Suppressor macrophage (primary cell): ENCODE results near the gene IL2RG.

Experiments used
- DNase-seq, 4 experiments: peaks; one replicate each; pipeline ENCODE4 v3.0.0-alpha.2; 2020 to 2022
- total RNA-seq, 17 experiments: gene quantifications; one replicate each; lab custom pipeline; 2026; ENCODE audit warnings: mixed read lengths in 6 of 17, inconsistent platforms in 3 of 17; lab: John Stamatoyannopoulos, UW

The IL2RG gene
- 2.2 to 16.6 (median 6.4) reads per million in 17 experiments for total RNA-seq

DNA sequence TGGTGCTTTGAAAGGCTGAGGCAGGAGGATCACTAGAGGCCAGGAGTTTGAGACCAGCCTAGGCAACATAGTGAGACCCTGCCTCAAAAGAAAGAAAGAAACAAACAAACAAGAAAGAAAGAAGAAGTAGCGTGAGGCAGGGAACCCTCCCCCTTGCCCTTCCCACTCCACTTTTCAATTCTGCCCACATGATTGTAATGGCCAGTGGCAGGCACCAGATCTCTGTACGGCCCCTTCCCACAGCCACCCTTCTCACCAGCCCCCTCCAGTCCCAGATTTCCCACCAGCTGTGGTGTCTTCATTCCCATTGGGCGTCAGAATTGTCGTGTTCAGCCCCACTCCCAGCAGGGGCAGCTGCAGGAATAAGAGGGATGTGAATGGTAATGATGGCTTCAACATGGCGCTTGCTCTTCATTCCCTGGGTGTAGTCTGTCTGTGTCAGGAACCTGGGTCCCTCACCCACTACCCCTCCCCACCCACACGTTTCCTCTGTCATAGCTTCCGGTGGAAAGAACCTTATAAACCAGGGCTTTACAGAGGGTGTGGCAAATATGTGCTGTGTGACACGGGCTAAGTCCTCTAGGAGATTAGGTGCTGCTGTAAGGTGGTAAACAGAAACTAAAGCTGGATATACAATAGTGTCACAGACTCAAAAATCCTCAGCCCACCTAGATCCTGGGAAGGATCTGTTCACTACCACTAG, at the start of gene IL2RG:
Gene IL2RG, minus strand, starts transcription at position 437 of the 703 bp plus-strand sequence. Its CDS starts 38 bp downstream, at position 399.
- DNase-seq, result peak; percentile 56 to 76 (median 74)

GRCh38 chrX:71160475-71160874, 49.1 kb upstream of the IL2RG start:
- DNase-seq, result no peak

- DNase-seq, result no peak
Observed at GRCh38 chrX:71159335-71159734, 48.0 kb upstream of the IL2RG start.

GRCh38 chrX:71158603-71159002, 47.2 kb upstream of the IL2RG start:
- DNase-seq, result no peak

DNA sequence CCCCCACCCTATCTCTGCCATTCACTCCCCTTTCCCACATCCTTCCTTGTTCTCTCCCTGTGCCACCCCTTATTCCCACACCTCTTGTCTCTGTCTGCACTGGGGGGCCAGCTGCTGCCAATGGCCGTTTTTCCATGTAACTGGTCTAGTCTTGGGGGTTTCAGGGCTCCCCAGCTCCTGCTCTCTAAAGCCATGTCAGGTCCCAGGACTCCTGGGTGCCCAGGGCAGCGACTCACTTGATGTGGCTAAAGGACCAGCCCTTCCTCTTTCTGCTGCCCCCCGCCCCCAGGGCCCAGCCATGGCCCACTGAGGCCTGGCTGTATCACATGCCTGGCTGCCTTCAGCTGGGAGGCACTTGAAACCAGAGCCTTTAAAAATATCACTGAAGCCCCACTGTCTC, 43.3 kb upstream of the IL2RG start:
- no peak for DNase-seq

DNA sequence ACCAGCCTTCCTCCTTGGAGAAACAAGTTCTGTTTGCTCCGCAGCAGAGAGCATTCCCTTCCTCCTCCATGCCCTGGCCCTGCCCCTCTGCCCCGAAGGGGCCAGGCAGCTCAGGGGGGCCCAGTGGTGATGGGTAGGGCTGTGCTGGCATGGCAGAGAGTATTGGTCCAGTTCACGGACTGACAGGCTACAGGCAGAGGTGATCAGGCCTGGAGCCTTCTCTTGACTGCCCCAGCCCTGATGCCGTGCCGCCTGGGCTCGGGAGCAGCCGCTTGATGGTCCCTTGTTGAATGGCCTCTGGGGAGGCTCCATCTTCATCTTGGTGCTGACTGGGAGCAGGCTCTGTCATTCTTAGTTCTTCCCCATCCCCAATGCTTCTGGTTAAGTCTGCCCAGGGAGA, 42.8 kb upstream of the IL2RG start:
- DNase-seq, result no peak

DNA sequence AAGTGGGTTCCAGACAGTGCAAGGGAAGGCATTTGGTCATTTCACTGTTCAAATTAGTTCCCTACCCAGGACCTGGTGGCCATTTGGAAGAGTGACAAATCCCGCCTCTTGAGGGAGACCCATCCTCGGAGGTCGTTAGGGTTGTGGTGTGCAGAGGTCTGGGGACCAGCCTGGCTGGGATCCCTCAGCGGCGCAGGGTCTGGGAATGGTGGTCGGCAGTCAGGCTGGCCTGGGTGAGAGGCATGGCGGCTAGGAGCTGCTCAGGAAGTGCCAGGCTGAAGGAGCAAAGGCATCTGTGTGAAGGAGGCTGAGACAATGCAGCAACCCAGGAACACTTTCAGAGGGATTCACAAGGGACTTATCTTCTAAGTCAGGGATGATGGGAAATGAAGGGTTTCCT, 40.0 kb upstream of the IL2RG start:
- peak in 1 of 4 experiments; percentile 11 for DNase-seq

- DNase-seq, result no peak
Observed at GRCh38 chrX:71148278-71148663, 36.9 kb upstream of the IL2RG start.

DNA sequence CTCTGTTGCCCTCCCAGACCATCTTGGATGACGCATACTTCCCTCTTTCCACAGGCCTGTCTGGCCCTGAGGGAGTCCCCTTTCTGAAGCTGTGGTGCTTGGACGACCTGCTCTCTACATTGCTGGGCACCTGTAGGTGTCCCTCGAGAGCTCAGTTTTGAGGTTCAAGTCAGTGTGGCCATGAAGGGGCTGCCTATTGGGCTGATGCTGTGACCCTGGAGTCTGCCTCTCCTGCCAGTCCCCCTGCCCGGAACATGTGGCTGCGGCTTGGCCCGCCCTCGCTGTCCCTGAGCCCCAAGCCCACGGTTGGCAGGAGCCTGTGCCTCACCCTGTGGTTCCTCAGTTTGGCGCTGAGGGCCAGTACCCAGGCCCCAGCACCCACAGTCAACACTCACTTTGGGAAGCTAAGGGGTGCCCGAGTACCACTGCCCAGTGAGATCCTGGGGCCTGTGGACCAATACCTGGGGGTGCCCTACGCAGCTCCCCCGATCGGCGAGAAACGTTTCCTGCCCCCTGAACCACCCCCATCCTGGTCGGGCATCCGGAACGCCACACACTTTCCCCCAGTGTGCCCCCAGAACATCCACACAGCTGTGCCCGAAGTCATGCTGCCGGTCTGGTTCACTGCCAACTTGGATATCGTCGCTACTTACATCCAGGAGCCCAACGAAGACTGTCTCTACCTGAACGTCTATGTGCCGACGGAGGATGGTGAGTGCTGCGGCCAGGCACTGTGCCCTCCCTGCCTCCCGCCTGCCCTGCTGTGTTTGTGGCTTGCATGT, 36.3 kb upstream of the IL2RG start:
- peak in 1 of 4 experiments; percentile 11 for DNase-seq

DNA sequence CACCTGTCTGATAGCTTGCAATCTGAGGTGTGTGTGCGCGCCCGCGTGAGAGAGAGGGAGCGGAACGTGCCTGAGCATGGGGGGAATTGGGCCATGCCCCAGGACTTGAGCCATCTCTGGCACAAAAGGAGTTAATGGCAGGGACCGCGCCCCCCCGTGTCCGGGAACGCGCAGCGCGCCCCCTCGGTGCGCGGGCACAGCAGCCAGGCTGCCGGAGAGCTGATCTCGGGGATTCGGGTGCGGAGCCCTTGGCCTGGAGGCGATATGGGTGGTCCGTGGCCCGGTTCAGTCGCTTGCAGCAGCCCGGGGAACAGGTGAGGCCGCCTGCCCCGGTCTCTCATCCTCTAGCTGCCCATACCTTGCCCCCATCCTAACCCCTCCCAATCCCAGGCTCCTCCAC, 33.3 kb upstream of the IL2RG start, which contains the start of gene NLGN3:
Gene NLGN3, plus strand, starts transcription at position 191 of the 400 bp plus-strand sequence. CDS start 2,909 bp downstream, outside the sequence.
- no peak for DNase-seq

- no peak for DNase-seq
Observed at GRCh38 chrX:71143508-71143907, 32.1 kb upstream of the IL2RG start.

- DNase-seq, result no peak
Observed at GRCh38 chrX:71140440-71140839, 29.1 kb upstream of the IL2RG start.

- no peak for DNase-seq
Observed at GRCh38 chrX:71131510-71131909, 20.1 kb upstream of the IL2RG start.

- DNase-seq, result peak; percentile 71 to 80 (median 78)
Observed at GRCh38 chrX:71128915-71129765, 17.8 kb upstream of the IL2RG start.

DNA sequence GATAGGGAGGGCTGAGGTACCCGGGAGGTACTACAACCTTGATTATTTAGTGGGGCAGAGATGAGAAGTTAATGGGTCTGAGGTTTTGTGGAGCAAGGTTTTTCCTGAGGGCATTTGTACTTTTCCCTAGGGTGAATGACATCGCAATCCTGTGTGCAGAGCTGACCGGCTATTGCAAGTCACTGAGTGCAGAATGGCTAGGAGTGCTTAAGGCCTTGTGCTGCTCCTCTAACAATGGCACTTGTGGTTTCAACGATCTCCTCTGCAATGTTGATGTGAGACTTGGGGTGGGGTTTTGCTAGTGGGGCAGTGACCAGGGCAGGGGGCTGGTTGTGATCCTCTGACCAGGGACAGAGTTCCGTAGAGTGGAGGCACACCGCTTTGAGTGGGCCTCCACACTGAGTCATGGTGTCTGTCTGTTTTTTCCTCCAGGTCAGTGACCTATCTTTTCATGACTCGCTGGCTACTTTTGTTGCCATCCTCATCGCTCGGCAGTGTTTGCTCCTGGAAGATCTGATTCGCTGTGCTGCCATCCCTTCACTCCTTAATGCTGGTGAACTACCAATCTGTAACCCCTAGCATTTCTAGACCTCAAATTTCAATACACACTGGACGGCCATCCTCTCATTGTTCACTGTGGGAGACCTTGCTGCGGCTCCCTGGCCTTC, 16.9 kb upstream of the IL2RG start:
- no peak for DNase-seq

DNA sequence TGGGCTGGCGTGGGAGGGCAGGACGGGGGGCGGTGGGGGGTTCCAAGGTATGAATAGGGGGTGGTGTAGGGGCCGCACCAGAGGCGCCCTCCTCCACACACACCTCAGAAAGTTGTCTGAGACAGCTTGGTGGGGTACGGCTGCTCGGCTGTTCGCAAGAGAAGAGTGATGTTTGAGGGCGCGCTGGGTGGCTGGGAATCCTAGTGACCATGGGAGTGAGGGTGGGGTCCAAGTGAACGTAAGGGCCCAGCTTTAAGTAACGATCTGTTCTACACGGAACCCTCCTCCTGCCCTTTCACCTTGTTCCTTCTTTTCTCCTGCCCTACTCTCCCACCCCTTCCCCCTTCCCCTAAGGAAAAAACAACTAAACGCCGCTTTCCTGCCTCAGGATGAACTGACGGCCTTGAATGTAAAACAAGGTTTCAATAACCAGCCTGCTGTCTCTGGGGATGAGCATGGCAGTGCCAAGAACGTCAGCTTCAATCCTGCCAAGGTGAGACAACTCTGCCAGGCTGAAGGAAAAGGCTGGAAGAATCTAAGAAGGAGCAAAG, 7.7 kb upstream of the IL2RG start:
- DNase-seq, result peak in 1 of 4 experiments; percentile 8

DNA sequence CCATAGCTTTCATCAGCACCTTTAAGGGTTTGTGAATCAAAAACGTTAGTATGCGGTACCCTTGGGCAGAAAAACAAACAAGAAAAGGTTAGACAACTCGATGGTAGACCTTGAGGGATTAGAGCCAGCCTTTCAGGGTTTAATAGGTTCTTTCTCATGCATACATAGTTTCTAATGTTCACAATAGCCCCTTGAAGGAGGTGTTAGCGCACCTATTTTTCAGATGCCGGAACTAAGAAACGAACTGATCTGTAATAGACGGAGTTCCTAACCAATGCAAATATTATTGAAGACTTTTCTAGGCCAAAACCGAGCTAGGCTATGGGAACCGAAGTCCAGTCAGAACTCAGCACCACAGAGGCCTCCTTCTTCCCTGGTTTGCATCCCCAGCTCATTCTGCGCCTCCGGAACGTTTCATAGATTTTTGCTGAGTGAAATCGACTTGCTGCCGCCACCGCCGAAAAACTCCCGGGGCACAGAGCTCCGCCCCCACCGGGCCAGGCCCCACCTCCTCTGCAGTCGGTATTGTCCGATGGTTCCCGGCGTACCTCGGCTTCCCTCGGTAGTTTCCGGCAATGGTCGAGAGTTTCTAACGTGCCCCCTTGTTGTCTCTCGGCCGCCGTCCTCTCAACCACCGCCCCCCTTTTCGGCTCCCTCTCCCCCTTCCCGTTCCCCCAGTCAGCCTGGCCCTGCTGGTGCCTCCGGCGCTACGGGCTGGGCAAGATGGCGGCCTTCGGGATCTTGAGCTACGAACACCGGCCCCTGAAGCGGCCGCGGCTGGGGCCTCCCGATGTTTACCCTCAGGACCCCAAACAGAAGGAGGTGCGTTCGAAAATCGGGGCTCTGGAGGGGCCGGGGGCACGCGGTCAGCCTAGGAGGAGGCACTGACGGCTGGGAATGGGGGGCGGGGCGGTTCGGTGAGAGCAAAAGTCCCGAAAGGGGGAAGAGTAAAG, 6.9 kb upstream of the IL2RG start, which contains the start of gene MED12:
Gene MED12, plus strand, starts transcription at position 565 of the 953 bp plus-strand sequence. Its CDS starts 159 bp downstream, at position 724.
- peak; percentile 71 to 86 (median 80) for DNase-seq

DNA sequence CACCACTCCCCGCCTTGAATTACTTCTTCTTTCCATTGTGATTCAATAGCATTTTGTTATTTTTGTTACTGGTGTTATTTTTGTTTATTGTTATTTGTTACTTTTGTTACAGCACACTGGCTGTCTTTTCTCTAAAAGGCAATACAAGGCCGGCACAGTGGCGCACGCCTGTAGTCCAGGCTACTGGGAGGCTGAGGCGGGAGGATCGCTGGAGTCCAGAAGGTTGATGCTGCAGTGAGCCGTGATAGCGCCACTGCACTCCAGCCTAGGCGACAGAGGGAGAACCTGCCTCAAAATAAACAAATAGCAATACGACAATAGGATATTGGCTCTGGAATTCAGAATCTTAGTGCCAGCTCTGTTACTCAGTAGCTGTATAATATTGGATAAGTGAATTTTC, 6.0 kb upstream of the IL2RG start:
- DNase-seq, result no peak

DNA sequence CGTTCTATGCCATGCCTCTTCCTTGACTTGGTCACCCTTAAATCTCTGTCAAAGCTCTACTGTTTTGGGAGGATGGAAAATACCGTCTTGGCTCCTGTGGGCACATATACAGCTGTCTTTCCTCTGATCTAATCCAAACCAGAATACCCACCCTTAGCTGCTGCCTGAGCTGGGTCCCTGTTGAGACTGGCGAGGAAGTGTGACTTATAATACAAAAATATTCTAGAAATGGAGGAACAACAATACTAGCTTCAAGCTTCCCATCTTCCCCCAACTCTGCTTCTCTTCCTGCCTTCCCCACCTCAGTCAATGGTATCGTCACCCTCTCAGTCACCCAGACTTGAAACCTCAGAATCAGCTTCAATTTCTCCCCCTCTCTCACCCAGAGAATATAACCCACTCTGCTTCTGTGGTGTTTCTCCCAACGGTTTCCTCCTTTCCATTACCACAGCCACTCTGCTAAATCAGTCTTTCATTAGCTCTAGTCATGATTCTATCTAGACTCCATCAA, 599 bp upstream of the IL2RG start:
- peak in 3 of 4 experiments; percentile 14 to 28 (median 21) for DNase-seq

DNA sequence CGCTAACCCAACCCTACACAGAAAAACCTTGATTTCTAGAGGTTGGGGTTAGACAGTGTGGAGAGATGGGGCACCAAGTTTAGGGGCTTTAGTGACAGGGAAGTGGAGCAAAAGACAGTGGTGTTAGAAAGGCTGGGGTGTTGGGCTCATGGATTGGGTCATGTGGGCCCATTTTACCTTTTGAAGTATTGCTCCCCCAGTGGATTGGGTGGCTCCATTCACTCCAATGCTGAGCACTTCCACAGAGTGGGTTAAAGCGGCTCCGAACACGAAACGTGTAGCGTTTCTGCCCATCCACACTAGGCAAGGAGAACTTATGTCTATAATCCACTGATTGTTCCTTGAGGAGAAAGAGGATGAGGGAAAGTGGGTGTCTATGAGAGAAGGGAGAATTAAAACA, 2.3 kb downstream of the IL2RG start:
- no peak for DNase-seq
